LNCAP (cell line): ENCODE measurements around the gene LRRC46.

Experiments used
- TF ChIP-seq, protein P1 (sequence below): fragments of 450-650 bp; IDR thresholded peaks from 2 replicates; pipeline ENCODE4 v1.5.1; 2017; ENCODE audit warnings: mild to moderate bottlenecking

The LRRC46 gene

GRCh38 chr17:47818002-47818695 lies 13.3 kb upstream of the LRRC46 start:
- TF ChIP-seq, protein P1, sequence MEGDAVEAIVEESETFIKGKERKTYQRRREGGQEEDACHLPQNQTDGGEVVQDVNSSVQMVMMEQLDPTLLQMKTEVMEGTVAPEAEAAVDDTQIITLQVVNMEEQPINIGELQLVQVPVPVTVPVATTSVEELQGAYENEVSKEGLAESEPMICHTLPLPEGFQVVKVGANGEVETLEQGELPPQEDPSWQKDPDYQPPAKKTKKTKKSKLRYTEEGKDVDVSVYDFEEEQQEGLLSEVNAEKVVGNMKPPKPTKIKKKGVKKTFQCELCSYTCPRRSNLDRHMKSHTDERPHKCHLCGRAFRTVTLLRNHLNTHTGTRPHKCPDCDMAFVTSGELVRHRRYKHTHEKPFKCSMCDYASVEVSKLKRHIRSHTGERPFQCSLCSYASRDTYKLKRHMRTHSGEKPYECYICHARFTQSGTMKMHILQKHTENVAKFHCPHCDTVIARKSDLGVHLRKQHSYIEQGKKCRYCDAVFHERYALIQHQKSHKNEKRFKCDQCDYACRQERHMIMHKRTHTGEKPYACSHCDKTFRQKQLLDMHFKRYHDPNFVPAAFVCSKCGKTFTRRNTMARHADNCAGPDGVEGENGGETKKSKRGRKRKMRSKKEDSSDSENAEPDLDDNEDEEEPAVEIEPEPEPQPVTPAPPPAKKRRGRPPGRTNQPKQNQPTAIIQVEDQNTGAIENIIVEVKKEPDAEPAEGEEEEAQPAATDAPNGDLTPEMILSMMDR: no peak

DNA sequence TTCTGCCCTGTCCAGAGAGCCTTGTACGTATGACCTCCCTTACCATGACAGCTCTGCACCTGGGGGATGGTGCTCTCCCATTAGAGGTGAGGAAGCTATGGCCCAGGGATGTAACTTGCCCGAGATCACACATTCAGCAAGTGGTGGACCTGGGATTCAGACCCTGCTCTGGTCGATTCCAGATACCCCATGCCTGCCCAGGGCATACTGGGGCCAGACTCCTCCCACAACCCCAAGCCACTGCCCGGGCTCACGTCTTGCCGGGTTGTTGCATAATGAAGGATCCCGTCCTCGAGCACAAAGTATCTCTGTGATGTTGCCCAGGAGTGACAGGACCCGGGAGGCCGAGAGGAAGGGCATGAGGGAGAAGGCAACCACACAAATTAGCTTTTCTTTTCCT lies 12.0 kb upstream of the LRRC46 start:
- TF ChIP-seq, protein P1: no peak

- TF ChIP-seq, protein P1: no peak
These were observed 11.3 kb upstream of the LRRC46 start for GRCh38 chr17:47820033-47820789.

- TF ChIP-seq, protein P1: no peak
These were observed 10.4 kb upstream of the LRRC46 start for GRCh38 chr17:47821031-47821423.

DNA sequence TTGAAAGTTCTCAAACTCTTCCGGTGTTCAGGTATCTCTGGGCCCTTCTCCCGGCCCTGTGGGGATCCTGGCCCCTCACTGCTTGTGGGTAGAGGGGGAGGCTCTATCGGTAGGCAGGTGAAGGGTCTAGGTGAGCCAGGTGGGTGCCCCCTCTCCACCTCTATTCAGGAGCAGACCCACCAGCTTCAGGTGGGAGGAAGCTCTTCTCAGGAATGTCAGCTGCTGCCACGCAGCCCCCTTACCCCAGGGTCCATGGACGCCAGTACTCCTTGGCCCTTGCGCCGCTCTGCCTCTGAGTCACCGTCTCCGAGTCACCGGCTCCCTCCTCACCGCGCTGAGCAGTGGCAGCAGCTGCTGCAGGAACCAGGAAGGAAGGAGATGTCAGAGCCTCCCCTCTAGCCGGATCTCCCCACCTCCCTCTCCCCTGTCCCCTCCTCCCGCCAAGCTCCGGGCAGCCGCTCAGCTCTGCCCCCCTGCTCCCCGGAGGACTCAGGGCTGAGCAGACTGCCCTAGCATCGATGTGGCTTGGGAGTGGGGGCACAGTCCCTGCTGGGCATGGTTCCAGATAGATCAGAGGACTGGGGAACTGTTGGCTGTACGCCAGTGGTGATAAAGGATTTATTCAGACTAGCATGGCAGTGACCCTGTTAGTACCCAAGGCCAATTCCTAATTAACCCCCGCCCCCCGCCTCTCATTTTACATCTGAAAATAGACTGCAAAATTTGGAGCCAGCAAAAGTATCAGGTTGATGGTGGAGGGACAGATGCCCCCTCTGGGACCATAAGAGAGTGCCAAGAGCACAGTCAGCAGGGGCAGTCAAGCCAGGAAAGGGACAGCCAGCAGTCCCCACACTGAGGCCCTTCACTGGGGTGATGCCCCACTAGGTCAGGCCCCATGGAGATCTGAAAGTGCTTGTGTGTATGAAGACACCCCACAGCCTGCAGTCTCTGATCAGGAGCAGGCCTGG lies 9.8 kb upstream of the LRRC46 start, which contains the start of gene OSBPL7:
Gene OSBPL7, minus strand, starts transcription at position 371 of the 968 bp plus-strand sequence. CDS start 1,516 bp downstream, outside the sequence.
- TF ChIP-seq, protein P1: no peak

DNA sequence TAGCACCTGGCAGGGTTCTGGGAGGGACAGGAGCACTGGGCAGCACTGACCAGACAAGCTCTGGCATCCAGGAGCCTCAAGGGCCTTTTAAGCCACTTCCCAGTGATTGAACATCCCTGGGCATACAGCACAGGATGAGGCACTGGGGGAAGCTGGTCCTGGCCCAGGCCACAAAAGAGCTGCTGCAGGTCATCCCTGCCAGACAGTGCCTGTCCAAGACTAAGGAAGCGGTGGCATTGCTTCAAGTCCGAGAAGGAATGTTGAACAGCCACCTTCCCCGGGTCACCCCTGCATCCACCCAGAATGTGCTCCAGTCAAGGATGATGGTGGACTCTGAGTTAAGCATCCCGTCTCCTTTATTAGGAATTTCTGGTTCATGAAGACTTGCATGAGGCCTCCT lies 8.7 kb upstream of the LRRC46 start:
- TF ChIP-seq, protein P1: no peak

GRCh38 chr17:47823519-47823918 lies 8.0 kb upstream of the LRRC46 start:
- TF ChIP-seq, protein P1: no peak
